GM21526 (cell line): Measurements from ENCODE around the gene NOLC1.
"Not testable (repeated sequence)": the region's sequence is repeated elsewhere in the genome, so short reads cannot be mapped to it uniquely, and the experiment has no call there.

ENCODE experiments used
- ATAC-seq: cut with Tn5 transposase; IDR thresholded peaks from one replicate; pipeline ENCODE4 v1.9.1; 2021; ENCODE audit warnings: moderate library complexity; ENCODE audit not compliant: unreplicated experiment, low FRiP score

The NOLC1 gene

DNA sequence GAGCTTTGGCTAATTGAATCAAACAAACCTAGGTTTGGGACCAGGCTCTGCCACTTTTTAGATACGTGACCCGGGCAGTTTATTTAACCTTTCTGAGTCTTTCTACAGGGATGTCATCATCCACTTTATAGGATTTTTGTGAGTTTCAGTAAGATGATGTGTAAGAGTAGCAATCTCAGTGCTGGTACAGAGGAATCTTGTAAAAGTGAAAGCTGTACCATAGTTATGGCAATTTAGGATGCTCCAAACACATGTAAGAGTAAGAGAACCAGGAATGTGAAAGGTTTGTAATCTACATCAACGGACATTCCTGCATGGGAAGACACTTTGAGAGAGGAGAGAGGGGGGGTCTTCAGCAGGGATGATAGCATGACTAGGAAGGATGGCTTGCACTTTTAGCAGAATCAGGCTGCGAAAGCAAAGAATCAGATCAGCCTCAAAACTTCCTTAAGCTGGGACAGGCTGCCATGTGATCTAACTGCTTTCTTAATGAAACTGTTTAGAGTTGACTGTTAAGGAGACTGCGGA is 968 bp downstream of the NOLC1 start:
- ATAC-seq, result no peak

DNA sequence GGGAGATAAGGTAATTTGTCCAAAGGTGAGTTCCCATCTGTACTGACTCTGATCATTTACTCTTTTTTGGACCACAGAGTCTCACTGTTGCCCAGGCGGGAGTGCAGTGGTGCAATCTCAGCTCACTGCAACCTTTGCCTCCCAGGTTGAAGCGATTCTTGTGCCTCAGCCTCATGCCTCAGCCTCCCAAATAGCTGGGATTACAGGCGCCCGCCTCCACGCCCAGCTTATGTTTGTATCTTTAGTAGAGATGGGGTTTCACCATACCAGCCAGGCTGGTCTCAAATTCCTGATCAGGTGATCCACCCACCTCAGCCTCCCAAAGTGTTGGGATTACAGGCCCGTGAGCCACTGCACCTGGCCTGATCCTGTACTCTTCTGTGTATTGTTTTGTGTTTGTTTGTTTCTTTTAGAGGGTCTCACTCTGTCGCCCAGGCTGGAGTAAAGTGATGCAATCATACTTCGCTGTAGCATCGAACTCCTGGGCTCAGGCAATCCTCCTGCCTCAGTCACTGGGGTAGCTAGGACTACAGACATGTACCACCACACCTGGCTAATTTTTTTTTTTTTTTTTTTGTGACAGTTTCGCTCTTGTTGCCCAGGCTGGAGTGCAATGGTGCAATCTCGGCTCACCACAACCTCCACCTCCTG is 2.4 kb downstream of the NOLC1 start:
- ATAC-seq, result no peak

DNA sequence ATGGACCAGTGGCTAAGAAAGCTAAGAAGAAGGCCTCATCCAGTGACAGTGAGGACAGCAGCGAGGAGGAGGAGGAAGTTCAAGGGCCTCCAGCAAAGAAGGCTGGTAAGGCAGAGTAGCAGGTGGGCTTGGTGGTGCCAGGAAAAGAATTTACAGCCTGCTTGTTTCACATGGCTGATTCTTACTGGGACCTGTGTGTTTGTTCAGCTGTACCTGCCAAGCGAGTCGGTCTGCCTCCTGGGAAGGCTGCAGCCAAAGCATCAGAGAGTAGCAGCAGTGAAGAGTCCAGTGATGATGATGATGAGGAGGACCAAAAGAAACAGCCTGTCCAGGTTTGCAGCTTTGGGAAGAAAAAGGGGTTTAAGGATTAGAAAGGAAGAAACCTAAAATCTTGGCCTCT is 5.0 kb downstream of the NOLC1 start:
- ATAC-seq, result no peak

DNA sequence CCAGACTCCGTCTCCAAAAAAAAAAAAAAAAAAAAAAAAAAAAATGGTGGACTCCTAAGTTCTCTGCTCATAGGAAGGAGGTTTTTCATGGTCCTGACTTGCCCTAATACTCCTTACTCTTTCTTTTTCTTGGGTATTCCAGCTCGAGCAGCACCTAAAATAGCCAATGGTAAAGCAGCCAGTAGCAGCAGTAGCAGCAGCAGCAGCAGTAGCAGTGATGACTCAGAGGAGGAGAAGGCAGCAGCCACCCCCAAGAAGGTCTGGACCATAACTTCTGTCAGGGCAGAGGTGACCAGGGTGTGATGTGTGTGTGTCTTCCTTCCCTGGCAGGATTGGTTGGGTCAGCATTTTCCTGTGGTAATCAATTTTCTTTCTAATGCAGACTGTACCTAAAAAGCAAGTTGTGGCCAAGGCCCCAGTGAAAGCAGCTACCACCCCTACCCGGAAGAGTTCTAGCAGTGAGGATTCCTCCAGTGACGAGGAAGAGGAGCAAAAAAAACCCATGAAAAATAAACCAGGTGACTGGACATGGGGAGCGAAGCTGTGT is 6.9 kb downstream of the NOLC1 start:
- ATAC-seq, result no peak

DNA sequence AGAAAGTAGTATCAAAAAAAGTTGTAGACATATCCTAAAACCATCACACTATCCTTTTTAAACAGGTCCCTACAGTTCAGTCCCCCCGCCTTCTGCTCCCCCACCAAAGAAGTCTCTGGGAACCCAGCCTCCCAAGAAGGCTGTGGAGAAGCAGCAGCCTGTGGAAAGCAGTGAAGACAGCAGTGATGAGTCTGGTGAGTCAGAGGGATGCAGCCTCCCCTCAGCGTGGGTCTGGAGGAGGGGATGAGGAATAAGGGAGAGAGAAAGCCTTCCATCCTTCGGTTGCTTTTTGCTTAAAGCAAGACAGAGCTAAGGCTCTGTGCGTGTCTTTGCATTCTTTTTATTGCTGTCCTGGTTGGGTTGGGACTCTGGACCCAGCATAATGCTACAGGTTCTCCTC is 7.6 kb downstream of the NOLC1 start:
- no peak for ATAC-seq

DNA sequence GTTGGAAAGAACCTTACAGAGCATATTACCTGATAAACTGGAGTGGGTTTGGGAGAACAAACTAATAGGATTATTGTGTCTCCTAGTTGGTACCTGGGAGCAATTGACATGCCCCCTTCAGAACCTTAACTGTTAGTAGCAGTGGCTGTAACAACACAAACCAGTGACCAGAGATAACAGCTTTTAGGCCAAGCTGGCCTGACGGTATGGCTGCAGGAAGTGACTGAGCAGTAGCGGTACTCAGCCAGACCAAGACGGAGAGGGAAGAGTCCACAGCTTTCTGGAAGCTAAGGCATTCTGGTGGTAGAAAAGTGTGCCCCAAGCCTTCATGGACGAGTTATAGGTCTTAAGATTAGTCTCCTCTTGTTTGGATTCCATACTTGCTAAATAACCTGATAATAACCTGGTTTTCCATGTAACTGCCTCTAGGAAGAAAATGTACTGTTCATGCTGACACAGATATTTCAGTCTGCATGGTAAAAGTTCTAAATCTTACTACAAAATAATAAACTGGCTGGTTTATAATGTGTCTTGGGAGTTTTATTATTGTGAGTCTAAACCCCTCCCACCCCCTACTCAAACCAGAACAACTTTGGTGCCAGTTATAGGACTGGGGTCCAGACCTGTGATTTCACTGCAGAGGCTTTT is 11.3 kb downstream of the NOLC1 start:
- ATAC-seq, result no peak

DNA sequence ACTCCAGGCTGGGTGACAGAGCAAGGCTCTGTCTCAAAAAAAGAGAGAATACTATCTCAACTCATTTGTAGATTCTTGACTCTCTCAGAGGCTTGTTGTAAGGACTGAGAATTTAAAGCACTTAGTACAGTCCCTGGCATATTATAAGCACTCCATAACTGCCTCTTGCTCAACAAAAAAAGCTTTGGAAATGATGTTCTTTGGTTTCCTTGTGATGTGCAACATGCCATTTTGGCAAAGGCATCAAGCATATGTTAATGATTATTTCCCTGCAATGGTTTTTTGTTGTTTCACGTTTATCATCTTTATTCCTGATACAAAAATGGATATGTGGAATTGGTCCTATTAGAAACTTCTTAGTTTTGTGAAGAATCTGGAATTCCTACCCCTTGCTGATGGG is 15.7 kb downstream of the NOLC1 start:
- ATAC-seq, result no peak

DNA sequence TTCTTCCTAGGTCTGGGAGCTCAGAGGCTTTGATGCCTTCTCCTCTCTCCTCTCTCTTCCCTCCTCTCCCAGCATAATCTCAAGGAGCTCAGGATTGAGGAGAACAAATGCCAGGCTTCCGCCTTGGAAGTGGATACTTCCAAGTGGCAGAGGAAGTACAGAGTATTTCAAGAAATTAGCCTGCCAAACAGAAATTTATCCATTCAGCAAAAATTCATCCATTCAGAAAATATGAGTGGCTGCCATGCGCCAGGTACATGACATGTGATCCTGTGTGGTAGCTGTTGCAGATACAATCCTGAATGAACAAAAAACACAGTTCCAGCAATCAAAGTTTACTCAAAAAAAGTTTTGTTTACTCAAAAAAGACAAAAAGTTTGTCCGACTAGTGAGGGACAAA is 18.4 kb downstream of the NOLC1 start:
- no peak for ATAC-seq

DNA sequence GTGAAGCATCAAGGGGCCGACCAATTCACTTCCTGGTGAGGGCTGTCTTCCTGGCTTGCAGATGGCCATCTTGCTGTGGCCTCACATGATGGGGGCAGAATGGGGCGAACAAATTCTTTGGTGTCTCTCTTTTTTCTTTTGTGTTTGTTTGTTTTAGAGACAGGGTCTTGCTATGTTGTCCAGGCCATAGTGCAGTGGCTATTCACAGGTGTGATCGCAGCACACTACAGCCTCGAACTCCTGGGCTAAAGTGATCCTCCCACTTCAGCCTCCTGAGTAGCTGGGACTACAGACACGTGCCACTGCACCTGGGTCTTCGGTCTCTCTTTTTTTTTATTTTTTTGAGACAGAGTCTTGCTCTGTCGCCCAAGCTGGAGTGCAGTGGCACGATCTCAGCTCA is 20.1 kb downstream of the NOLC1 start:
- no peak for ATAC-seq

DNA sequence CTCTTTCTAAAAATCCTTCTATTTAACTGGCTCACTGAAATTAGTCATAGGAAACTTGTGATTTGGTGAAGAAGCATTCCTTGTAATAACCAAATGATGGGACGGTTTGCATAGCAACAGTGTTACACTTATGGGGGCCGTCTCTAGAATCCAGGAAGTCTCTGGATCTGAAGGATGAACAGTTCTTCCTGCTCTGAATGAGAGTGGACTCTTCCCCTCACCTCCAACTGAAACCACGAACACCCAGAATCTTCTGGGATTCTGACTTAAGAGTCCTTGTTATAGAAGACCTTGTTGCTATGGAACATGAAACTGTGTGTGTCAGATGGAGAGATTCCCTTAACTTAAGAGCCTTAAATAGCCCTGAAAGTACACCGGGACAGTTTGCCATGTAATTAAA is 23.2 kb downstream of the NOLC1 start:
- ATAC-seq, result no peak

DNA sequence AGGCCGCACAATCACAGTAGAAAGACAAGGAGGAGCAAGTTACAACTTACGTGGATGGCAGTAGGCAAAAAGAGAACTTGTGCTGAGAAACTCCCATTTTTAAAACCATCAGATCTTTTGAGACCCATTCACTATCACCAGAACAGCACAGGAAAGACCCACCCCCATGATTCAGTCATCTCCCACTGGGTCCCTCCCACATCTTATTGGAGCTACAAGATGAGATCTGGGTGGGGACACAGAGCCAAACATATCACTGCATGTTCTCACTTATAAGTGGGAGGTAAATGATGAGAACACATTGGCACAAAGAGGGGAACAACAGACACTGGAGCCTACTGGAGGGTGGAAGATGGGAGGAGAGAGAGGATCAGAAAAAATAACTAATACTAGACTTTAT is 32.4 kb downstream of the NOLC1 start:
- no peak for ATAC-seq

DNA sequence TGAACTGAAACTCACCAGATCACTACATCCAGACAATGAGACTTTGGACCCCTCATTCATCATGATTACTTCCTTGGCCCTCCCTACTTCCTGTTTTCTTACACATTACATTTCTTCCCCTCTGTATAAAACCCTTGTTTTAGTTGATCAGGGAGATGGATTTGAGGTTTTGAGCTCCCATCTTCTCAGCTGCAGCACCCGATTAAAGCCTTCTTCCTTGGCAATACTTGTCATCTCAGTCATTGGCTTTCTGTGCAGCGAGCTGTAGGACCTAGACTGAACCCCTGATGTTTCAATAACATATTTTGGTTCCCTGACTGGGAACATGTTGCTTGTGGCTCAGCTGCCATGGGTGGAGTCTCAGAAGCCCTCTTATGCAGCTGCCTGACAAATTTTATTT is 33.1 kb downstream of the NOLC1 start:
- ATAC-seq, result no peak

DNA sequence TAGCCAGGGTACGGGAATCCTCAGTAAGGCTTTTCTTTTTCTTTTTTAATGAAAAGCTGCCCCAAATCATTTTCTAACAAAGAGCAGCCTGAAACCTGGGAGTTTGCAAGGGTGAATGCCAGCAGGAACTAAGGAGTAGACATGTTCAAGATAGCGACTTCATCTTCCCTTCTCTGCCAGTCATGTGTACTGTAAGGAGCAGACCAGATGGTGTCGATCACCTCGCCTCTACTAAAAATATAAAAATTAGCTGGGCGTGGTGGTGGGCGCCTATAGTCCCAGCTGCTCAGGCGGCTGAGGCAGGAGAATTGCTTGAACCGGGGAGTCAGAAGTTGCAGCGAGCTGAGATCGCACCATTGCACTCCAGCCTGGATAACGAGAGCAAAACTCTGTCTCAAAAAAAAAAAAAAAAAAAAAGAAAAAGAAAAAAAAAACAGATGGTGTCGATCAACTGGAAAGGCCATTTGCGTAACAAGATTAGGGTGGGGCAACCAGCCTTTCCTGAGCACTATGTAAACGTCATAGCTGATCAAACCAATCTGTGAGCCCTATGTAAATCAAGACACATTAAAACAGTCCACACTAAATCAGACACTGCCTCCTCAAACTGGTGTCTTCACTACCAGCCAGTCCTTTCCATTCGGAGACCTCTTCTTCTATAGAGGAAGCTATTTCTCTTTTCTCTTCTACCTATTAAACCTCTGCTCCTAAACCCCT is 33.8 kb downstream of the NOLC1 start:
- ATAC-seq, result no peak

DNA sequence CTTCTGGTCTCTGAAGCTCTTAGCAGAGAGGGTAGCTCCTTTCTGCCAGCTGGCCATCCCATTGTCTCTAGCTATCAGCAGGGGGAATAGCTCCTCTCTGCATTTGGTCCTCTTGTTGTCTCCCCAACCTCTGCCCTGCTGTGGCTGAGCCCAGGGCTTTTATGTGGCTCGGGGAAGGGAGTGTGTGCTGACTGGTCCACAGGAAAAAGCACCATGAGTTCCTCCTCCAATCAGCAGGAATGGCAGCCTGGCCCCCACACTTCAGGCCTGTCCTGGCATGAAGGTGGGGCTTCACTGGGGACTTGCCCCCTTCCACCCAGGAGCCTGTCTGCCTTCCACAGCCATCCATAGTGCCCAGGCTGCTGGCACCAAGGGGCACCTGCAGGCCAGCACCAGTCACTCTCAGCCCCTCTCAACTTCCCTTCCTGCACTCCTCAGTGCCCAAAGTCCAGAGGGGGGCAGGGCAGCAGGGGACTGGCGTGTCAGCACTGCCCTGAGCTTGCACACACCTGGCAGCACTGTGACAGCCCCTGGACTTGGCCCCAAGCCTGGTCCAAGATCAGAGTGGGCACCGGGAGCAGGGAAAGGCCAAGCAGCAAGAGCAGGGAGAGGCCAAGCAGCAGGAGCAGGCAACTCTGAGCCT is 36.2 kb downstream of the NOLC1 start:
- no peak for ATAC-seq

DNA sequence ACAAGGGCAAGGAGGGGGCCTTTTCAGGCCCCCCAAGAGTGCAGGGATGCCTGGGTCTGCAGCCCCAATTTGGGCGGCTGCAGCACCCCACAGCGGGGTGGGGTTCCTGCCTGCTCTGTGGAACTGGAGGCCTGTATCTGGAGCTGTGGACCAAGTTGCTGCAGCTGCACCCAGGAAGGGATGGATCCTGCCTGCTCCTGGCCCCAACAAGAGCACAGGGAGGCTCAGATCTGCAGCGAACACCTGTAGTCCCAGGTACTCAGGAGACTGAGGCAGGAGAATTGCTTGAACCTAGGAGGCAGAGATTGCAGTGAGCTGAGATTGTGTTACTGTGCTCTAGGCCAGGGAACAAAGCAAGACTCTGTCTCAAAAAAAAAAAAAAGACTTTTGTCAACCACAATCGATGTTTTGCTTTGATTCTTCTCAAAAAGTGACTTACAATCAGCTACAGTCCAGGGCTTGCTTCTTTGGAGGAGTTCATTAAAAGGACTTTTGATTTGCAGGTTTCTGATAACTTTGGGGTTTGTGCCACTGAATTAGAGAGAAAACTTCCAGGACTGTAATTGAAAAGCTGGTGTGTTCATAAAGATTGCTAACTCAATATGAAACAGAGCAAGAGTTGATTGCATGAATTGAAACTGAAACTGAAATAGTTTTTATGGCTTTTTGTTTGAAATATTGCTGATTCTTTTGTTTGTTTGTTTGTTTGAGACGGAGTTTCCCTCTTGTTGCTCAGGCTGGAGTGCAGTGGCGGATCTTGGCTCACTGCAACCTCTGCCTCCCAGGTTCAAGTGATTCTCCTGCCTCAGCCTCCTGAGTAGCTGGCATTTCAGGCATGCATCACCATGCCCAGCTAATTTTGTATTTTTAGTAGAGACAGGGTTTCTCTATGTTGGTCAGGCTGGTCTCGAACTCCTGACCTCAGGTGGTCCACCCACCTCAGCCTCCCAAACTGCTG is 37.0 kb downstream of the NOLC1 start:
- not testable (repeated sequence) for ATAC-seq

DNA sequence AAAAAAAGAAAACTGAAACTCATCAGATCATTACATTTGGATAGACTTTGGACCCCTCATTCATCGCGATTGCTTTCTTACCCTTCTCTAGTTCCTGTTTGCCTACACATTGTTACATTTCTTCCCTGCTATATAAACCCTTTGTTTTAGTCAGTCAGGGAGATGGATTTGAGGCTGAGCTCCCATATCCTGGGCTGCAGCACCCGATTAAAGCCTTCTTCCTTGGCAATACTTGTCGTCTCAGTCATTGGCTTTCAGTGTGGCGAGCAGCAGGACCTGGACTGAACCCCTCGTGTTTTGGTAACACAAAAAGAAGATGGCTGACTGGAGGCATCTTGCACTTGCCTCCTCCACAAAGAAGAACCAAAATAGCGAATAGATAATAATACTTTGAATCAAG is 39.8 kb downstream of the NOLC1 start:
- no peak for ATAC-seq

DNA sequence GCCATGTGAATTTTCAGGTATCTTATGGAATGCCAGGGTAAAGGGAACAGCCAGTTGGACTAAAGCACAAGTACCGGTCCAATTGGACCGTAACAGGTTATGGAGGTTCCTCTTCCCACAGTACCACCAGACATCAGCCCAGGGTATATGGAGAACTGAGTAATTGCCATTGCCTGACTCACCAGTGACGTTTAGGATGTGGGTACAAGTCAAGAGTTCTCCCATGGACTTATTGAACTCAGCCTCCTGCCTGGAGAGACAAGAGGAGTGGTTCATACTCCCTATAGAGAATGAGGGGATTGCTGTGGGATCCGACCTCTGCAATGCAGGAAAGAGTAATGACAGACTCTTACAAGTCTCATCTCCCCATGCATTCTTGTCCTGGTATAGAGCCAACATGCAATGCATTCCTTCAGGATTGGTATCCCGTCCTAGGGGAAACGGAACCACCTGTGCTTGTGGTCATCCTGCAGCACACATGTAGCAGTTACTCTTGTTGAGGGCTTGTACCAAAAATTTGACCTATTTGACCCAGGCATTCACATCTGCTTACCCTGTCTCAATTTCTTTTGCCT is 43.2 kb downstream of the NOLC1 start:
- no peak for ATAC-seq

DNA sequence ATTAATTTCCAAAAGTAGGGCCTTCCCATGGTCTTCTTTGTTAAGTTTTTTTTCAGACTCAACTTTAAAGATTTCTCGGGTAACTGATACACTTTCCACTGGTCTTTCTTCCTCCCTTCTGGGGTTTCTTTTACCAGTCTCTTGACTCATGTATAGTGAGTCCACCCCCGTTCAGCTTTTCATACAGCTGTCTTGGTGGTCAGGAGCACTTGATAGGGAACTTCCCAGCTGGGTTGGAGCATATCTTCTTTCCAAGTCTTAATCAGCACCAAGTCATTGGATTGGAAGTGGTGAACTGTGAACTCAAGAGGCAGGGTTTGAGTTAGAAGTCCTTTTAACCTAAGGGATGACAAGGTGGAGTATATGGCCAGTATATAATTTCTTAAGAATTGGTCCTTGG is 44.7 kb downstream of the NOLC1 start:
- no peak for ATAC-seq

DNA sequence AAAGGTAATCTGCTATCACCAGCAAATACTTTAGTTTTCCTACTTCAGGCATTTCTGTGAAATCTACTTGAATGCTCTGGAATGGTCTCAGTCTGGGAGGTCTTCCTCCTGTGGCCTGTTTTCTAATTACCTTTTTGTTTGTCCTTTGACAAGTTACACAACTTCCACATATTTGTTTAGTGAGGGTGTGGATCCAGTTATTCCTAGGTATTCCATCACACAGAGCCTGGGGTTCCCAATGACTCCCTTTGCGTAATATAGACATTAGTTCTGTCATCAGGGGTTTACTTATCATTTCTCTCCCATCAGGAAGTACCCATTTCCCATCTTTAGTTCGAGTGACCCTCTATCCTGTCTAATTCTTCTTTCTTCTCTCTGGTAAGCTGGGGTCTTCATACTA is 45.8 kb downstream of the NOLC1 start:
- ATAC-seq, result no peak
